ENCODE results near the gene LMF1. TPM values are rescaled to one million over a fixed set of nuclear protein-coding genes. Genes with fewer than 3 reads are reported as not detected.

The LMF1 gene
- total RNA-seq, 1 donor from 2014 or later: 26.2 TPM

GRCh38 chr16:886802-887731 is 83.7 kb downstream of the LMF1 start:
- no peaks in the 10 kb centered on the region for H3K27me3 Mint-ChIP-seq
- peak overlapping the region; percentile 92 for H3K27ac Mint-ChIP-seq
- no peaks in the 10 kb centered on the region for H3K9me3 Mint-ChIP-seq (ENCODE audit: low read depth)
- peak overlapping the region; percentile 69 for H3K4me3 Mint-ChIP-seq (ENCODE audit: low read depth)
- H3K36me3 Mint-ChIP-seq (ENCODE audit: insufficient read depth): peaks cover 3% of the 10 kb centered on the region
- no peak for TF ChIP-seq CTCF (IDR thresholded peaks at IDR 0.05; ENCODE audit: unreplicated experiment)
- H3K4me1 Mint-ChIP-seq (ENCODE audit: low read depth): no peaks in the 10 kb centered on the region
- DNase-seq (ENCODE audit: low spot score, unreplicated experiment): no peak

- Mint-ChIP-seq H3K27me3 (no peaks in the 10 kb centered on the region), H3K36me3 (ENCODE audit: insufficient read depth) (peaks cover 3% of the 10 kb centered on the region), H3K27ac (no peak overlapping the region), H3K9me3 (ENCODE audit: low read depth) (no peaks in the 10 kb centered on the region), H3K4me3 (ENCODE audit: low read depth) (peak overlapping the region; percentile 16), H3K4me1 (ENCODE audit: low read depth) (no peaks in the 10 kb centered on the region)
- no peak for TF ChIP-seq CTCF (IDR thresholded peaks at IDR 0.05; ENCODE audit: unreplicated experiment)
- DNase-seq (ENCODE audit: low spot score, unreplicated experiment): no peak
Observed at GRCh38 chr16:886084-886543, 84.7 kb downstream of the LMF1 start.

DNA sequence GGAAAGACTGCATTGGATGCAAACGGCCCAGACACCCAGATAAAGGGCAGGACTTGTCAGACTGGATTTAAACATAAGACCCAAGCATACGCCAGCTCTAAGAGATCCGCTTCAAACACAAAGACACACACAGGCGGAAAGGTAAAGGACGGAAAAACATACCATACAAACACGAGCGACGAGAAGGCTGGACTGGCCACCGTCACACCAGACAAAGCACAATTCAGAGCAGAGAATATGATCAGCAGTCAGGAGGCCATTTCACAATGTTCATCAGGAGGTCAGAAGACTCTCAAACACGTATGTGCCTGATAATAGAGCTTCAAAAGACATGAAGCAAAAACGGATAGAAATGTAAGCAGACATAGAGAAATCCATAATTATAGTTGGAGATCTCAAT is 85.4 kb downstream of the LMF1 start:
- no peaks in the 10 kb centered on the region for H3K4me1 Mint-ChIP-seq (ENCODE audit: low read depth)
- no peak for TF ChIP-seq CTCF (IDR thresholded peaks at IDR 0.05; ENCODE audit: unreplicated experiment)
- H3K36me3 Mint-ChIP-seq (ENCODE audit: insufficient read depth): peaks cover 3% of the 10 kb centered on the region
- no peak overlapping the region for H3K27ac Mint-ChIP-seq
- no peaks in the 10 kb centered on the region for H3K27me3 Mint-ChIP-seq
- no peak overlapping the region for H3K4me3 Mint-ChIP-seq (ENCODE audit: low read depth)
- H3K9me3 Mint-ChIP-seq (ENCODE audit: low read depth): no peaks in the 10 kb centered on the region
- no peak for DNase-seq (ENCODE audit: low spot score, unreplicated experiment)

DNA sequence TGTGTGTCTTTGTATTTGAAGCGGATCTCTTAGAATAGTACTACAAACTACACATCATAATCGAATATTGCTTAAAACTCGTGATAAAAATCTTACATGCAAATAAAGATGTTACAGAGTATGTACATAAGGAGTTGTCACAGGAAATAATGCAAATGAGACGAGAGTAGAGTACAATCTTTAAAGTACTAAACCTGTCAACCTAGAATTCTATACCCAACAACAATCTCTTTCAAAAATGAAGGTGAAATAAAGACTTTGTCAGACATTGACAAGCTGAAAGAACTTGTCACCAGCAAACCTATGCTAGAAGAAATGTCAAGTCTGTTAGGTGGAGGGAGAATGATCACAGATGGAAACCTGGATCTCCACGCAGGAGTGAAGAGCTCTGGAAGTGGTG is 86.6 kb downstream of the LMF1 start:
- no peaks in the 10 kb centered on the region for H3K27me3 Mint-ChIP-seq
- H3K9me3 Mint-ChIP-seq (ENCODE audit: low read depth): no peaks in the 10 kb centered on the region
- H3K36me3 Mint-ChIP-seq (ENCODE audit: insufficient read depth): peaks cover 3% of the 10 kb centered on the region
- no peak for DNase-seq (ENCODE audit: low spot score, unreplicated experiment)
- no peak for TF ChIP-seq CTCF (IDR thresholded peaks at IDR 0.05; ENCODE audit: unreplicated experiment)
- no peak overlapping the region for H3K27ac Mint-ChIP-seq
- H3K4me3 Mint-ChIP-seq (ENCODE audit: low read depth): no peak overlapping the region
- no peaks in the 10 kb centered on the region for H3K4me1 Mint-ChIP-seq (ENCODE audit: low read depth)

GRCh38 chr16:883781-884180 is 87.0 kb downstream of the LMF1 start:
- Mint-ChIP-seq H3K4me3 (ENCODE audit: low read depth) (no peak overlapping the region), H3K27ac (no peak overlapping the region), H3K27me3 (no peaks in the 10 kb centered on the region), H3K9me3 (ENCODE audit: low read depth) (no peaks in the 10 kb centered on the region), H3K4me1 (ENCODE audit: low read depth) (no peaks in the 10 kb centered on the region), H3K36me3 (ENCODE audit: insufficient read depth) (peaks cover 3% of the 10 kb centered on the region)
- no peak for TF ChIP-seq CTCF (IDR thresholded peaks at IDR 0.05; ENCODE audit: unreplicated experiment)
- DNase-seq (ENCODE audit: low spot score, unreplicated experiment): no peak

All from progenitor cell of endocrine pancreas (in vitro differentiated cells).